Activated T-helper 1 cell treated with Interleukin-2 at 50 U/mL for 16 hours (primary cell): ENCODE measurements around the gene CALML6.

ENCODE experiments used
- DNase-seq: peaks from one replicate; pipeline ENCODE4 v3.0.0-alpha.2; 2020; ENCODE audit warnings: low read depth

The CALML6 gene

DNA sequence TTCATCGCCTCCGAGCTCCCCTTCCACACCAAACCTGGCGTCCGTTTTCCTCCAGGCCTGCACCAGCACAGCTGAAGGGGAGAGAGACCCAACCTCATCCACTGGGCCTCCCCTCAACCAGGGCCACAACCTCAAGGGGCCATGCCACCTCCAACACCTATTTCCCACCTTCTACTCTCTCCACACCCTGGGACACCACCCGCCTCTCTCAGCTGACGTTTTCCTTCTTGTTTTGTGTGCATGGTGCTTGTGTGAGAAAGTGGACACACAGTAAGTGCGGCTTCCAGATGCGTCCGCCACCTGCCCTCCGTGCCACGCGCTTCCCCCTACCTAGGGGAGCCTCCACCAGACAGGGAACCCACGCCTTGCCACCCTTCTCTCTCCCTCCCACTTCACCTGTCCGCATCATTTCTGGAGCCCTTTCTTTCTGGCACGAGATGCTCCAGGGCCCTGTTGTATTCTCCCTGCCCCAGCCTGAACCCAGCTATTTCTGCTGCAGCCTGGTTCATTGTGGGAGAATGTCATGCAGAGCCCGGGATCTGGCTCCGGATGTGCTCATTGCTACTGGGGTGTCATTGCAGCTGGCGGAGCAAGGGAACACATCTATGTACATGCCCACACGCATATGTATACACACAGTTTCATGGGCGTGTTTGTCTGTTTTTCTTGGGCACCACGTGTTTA lies 22.8 kb upstream of the CALML6 start:
- DNase-seq = no peak

DNA sequence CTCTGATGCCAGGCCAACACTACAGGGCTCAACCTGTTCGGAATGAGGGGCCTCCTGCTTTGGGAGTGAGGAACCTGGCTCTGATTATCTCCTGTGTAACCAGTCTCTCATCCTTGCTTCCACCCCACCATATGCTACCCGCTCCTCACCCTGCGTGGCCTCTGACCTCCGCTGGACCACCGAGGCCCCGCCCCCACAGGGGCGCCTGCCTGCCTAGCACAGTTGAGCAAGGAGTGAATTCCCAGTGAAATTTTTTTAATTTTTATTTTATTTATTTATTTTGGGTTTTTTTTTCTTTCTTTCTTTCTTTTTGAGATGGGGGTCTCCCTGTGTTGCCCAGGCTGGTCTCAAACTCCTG lies 22.3 kb upstream of the CALML6 start:
- no peak for DNase-seq

DNA sequence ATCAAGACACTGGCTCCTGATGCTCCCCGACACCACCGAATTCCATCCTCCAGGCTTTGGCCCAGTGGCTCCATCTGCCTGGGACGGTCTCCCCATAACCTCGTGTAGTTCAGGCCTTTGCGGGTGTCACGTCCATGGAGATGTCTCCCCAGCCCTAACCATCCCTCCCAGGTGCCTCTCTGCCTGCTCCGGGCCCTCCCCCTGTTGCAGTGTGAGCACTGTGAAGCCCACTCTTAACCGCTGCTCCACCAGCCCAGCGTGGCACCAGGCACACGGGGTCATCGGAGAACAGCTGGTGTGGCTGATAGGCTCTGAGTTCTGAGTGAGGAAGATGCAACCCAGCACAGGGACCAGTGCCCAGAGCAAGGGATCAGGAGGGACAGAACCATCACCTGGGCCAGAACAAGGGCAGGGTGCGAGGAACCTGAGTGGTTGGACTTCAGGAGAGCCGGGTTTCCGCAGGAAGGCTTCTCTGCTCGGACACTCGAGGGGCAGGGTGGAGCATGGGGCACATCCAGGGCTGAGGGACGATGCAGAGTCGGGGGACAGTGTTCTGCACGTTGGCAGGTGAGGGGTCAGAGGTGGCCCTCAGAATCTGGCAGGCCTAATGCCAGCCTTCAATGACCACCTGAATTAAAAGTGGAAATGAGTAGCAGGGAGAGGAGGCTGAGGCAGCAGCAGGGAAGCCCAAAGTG lies 21.6 kb upstream of the CALML6 start:
- no peak for DNase-seq

DNA sequence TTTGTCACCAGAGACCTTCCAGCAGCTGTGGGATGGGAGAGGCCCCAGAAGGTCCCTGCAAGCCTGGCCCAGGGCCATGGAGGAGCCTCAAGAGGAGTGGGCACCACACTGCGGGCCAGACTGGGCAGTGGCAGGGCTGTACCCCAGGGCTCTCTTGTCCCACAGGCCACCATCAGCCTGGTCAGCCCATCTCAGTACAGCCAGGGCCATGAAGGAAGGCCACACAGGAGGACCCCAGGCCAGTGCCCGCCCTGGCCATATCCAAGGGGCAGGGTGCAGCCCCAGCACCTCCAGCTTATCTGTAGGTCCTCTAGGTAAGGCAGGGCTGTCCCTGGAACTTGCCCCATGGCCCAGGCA lies 21.1 kb upstream of the CALML6 start:
- DNase-seq = no peak

DNA sequence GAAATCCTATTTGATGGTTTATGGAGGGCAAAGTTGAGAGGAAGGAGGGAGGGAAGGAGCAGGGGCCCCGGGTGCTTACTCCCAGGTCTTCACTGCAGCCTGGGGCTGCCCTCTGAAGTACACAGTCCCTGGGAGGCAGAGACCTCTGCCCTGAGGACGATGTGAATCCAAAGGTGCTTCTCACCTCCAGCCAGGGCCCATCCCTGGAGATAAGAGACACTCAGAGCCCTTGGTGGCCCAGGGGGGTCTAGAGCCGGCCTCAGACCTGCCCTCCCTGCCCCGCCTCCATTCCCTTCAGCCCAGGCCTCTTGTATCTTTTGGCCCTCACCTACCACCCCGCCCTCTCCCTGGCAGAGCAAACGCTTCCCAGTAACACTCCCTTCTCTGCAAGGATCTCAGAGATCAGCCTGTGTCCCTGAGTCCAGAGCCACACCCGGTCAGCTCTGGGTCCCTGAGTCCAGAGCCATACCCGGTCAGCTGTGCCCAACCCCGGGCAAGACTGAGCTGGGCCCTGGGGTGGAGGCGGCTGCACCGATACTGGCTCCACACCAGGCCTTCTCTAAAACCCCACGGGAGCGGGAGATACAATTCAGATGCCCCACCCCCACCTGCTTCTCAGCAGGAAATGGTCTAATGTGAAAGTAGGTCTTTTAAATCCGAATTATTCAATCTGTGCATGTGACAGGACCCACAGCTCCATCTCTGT lies 20.6 kb upstream of the CALML6 start:
- no peak for DNase-seq

DNA sequence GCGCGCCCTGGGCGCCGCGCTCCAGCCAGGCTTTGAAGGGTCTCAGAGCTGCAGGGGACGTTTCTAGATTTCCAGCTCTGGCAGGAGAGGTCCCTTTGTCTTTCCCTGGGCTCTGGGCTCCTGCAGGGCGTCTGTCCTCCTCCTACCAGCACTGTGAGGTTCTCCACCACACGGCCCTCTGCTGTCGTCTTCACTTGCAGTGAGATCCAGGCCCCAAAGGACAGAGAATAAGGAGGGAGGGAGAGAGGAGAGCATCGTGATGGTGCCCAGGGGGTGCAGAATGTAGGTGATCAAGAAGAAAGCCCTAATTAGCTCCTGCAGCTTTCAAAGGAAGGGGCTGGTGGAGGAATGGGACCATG lies 20.0 kb upstream of the CALML6 start:
- DNase-seq = no peak

DNA sequence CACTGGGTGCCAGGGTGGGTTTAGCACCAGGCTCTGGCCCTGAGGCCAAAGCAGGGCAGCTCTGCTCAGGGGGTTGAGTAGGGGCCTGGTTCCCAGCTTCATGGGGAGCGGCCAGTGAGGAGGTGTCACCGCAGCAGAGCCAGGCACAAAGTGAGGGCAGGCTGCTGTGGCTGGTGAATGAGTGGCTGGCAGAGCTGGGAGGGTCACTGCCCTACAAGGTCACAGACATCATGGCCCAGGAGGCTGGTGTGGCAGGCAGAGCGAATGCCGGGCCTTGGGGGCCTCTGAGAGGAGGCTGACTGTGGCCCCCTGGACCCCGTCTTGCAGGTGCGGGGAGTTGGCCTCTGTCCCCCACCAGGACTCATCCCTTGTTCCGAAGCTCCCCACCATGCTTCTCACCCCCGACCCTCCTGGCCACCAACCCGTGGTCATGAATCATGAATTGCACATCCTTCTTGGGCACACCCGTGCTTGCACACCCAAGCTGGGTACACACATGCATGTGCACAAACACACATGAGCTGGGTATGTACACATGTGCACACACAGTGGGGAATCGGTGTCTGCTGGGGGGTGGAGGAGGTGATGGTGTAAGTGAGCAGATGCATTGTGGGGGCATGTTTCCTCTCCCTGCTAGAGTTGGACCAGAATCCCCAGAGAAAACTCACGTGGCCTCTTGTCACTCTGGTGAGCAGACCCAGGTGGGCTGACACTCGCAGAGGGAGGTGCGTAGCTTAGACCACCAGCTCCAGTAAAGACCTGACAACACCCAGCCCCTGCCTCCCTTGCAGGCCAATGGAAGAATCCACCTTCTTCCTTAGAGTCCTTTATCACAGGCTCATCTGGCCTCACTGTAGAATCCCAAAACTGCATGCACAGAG lies 19.4 kb upstream of the CALML6 start:
- DNase-seq = no peak

DNA sequence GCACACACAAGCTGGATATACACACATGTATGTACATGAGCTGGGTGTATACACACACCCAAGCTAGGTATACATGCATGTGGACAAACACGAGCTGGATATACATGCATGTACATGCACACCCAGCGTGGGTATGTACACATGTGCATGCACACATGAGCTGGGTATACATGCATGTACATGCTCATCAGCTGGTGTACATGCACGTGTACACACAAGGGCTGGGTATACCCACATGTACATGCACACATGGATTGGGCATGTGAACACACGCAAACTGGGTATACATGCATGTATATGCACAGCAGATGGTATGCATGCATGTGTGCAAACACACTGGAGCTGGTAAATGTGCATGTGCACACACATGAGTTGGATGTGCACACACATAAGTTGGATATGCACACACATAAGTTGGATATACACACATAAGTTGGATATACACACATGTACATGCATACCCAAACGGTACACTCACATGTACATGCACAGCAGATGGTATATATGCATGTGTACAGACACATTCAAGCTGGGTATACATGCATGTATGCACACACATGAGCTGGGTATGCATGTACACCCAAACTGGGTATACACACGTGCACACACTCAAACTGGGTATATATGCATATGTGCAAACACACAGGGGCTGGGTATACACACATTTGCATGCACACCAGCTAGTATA lies 16.7 kb upstream of the CALML6 start:
- no peak for DNase-seq

DNA sequence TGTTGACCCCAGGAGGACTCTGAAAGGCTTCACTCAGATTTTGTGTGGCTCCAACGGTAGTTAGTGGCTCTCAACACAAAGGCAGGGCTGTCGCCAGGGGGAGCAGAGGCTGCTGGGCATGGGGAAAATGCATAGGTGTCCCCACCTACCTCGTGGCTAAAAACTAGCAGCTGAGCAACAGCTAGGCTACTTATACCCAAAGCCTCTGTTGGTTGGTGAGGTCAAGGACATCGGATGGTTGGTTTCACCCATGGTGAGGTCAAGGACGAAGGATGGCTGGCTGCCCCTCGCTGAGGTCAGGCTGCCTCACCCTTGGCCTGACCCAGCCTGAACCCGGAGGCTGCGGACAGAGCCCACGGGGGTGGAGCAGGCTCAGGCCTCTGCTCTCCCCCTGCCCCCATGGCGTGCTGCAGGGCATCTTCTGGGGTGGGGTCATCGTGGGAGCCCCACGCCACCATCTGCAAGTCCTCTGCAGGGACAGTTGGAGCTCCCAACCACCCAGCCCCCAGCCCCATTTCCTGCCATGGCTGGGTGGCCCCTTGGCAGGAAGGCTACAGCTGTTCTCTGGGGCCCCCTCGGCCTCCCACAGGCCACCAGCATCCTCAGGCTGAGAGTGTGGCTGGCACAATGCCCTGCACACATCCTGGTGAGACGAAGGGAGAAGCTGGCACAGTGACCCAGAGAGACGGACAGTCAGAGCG lies 15.6 kb upstream of the CALML6 start:
- DNase-seq = no peak

DNA sequence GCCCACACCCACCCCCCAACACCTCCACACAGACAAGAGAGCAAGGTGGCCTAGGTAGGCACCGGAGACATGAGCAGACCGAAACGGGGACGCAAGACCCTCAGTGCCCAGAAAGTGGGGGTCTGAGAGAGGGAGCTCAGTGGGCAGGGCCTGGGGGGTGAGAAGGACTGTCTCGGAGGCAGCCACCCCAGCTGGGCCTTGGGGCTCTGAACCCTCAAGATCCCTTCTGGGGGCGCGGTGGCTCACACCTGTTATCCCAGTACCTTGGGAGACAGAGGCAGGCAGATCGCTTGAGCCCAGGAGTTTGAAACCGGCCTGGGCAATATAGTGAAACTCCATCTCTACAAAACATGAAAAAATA lies 15.1 kb upstream of the CALML6 start:
- no peak for DNase-seq

DNA sequence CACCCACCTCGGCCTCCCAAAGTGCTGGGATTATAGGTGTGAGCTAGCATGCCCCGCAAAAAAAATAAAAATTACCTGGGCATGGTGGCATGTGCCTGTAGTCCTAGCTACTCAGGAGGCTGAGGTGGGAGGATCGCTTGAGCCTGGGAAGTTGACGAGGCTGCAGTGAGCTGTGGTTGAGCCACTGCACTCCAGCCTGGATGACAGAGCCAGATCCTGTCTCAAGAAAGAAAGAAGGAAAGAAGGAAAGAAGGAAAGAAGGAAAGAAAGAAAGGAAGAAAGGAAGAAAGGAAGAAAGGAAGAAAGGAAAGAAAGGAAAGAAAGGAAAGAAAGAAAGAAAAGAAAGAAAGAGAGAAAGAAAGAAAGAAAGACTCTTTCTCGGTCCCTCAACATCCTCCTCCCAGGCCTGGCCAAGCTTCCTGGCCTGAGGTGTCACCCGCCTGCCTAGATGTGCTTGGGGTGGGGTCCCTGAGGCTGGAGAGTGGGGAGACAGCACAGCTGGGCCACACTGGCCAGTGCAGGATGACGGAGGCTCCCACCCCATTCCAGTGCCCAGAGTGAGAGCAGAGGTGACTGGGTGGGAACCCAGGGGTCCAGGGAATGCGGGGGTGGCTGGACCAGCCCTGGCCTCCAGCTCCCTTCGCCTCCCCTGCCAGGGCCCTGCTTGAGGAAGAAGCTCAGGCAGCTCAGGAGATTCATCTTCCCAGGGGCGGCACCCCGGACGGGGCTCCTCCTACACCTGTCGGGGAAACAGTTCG lies 14.0 kb upstream of the CALML6 start:
- no peak for DNase-seq

DNA sequence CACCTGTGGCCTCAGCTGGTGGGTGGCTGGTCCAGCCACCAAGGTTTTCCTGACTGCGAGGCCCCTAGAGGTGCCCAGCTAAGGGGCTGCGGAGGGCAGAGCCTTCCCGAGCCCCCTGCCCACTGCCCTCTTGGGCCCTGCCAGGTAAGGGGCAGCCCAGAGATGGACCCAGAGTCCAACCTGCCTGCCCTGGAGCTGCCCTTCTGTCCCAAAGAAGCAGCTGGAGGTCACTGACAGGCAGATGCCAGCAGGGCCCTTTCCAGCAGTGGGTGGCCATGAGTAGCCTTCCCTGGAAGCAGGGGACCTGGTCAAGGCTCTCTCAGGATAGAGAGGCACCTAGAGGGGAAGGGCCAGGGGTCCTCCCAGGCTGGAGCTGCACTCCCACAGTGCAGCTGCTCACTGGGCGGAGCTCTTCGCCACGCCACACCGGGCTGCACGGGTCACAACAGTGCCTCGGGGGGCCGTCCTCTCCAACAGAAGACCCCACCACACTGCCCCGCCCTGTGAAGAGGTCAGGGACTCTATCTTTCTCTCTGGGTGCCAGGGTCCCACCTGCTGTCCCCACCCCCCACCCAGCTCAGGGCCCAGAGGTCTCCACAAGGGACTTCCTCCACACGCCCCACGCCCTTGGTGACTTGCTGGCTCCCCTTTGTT lies 13.3 kb upstream of the CALML6 start:
- DNase-seq = no peak

DNA sequence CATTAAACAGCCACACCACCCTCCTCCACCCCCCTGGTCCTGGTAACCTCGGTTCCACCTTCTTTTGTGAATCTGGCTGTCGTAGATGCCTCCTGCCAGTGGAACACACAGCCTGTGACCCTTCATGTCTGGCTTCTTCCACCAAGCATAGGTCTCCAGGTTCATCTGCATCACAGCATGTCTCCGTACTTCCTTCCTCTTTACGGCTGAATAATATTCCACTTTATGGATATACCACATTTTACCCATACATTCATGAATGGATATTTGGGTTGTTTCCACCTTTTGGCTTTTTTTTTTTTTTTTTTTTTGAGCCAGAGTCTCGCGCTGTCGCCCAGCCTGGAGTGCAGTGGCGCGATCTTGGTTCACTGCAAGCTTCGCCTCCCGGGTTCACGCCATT lies 11.8 kb upstream of the CALML6 start:
- DNase-seq = no peak

DNA sequence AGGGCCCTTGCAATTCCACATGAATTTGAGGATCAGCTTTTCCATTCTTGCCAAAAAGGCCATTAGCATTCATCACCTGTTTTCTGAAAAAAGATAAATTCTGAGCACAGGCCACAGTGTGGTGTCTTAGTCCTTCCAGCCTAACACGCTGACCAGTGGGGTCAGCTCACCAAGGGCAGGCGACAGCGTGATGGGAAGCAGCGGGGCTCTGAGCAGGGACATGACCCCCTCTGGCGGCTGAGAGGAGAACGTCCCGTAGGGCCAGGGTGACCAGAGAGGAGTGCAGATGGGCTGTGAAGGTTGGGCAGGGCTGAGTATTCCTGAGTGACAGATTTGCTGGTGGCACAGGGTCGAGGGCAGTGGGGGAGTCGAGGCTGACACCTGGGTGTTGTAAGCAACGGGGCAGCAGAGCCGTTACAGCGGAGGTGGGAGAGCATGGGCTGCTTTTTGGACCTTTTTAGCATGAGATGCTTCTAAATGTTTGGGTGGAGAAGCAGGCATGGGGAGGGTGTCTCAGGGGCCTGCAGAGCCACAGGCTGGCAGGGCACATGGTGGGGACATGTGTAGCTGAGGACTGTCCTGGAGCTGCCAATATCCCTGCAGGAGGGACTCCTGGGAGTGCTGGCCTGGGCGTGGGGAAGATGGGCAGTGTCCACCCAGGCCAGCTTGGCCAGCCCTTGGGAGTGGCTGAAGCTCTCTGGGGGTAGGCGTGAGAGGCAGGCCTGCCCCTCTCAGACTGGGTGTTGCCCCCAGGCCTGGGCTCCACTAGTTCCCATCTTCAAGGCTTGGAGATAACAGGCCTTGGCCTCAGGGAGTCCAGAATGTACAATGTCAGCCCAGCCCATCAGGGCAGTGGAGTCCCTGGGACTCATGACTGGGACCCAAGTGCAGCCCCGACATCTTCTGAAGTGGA lies 8.6 kb upstream of the CALML6 start:
- peak; percentile 41 for DNase-seq

DNA sequence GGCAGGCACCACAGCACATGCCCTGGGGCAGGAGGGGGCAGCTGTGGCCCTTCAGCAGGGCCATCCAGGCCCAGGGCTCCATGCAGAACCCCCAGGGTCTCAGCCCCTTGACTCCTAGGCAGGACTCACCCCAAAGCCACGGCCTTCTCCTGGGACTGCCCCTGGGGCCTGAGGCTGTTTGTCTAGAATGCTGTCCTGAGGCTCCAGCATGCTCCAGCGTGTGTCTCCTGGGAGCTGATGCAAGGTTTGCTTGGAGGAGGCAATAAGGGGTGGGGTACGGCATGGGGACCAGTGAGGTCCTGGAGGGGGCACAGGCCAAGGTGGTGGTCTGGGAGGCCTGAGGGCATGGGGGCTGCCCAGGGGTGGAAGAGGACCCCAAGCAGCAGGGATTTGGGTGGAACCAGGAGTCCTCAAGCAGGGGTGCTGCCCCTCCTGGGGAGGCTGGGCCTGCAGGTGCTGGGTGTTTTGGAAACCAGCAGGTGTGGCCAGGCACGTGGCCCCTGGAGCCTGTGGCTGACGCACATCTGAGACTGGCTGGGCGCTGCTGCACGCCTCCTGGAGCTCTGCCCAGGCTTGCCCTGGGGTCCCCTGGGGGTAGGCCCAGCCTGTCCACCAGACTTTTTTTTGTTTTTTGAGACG lies 7.8 kb upstream of the CALML6 start:
- no peak for DNase-seq

DNA sequence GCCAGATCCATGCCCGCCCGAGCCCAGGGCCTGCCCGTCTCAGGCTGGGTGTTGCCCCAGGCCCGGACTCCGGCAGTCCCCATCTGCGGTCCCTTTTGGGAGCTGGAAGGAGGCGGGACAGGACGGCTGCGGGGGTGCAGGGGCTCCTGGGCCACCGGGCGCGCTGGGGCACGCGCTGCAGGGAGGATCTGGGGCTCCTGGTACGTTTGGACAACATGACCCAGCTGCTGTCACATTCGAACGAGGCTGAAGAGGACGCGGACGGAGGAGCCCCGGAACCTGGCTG lies 6.6 kb upstream of the CALML6 start:
- DNase-seq = no peak

DNA sequence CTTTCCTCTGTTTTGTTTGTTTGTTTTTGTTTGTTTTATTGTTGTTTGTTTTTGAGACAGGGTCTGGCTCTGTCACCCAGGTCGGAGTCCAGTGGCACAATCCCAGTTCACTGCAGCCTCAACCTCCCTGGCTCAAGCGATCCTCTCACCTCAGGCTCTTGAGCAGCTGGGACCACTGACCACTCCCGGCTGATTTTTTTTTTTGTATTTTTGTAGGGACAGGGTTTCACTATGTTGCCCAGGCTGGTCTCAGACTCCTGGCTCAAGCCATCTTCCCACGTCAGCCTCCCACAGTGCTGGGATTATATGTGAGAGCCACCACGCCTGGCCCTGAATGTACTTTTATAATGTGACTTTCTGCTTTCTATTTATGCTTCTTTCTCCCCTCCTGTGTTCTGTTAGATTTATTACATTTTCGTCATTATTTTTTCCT lies 5.0 kb upstream of the CALML6 start:
- DNase-seq = no peak

DNA sequence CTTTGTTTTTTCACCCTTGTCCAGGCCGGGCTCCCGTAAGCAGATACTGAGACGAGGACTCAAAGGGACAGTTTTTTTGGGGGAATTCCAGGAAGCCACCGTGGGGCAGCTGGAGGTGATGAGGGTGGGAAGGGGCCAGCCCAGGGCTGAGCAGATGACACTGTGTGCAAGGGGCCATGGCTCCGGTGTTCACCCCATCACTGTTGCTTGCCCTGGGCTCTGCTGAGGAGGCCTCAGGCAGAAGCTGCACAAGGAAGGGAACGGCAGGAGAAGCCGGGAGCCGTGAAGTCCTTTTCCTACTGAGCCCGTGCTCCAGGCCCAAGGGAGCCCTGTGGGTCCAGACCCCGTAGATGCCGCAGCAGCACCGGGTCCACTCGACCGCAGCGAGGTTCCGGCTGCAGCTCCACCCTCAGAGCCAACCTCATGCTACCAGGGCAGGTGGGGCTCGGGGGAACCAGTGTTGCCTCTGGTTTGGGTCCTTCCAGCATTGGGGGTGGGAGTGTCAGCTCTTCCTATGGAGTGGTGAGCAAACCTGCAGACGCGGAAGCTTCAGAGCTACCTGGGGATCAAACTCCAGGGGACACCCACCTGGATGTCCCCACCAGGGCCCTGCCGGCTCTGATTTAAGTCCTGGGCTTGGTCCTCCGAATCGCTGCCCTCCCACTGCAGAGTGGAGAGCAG lies 4.3 kb upstream of the CALML6 start:
- DNase-seq = no peak
